KMS-11 (cell line): Measurements from ENCODE around the gene SF3B1.
"Not testable (repeated sequence)": the region's sequence is repeated elsewhere in the genome, so short reads cannot be mapped to it uniquely, and the experiment has no call there.

Experiments
- H2AFZ ChIP-seq: fragments of 200-600 bp; sonication (generic); 2 replicates; pipeline ENCODE4 v1.6.1; 2016; ENCODE audit warnings: antibody characterized with exemption, mixed run types, low read depth
- H3K27ac ChIP-seq: fragments of 200-600 bp; sonication (generic); 2 replicates; pipeline ENCODE4 v1.6.1; 2016; ENCODE audit warnings: mild to moderate bottlenecking, mixed run types
- H3K27me3 ChIP-seq: fragments of 200-600 bp; sonication (generic); 2 replicates; pipeline ENCODE4 v1.6.1; 2017; ENCODE audit warnings: mild to moderate bottlenecking, low read depth, mixed run types, moderate library complexity; ENCODE audit not compliant: insufficient read depth
- H3K36me3 ChIP-seq: fragments of 200-600 bp; sonication (generic); 2 replicates; pipeline ENCODE4 v1.6.1; 2017; ENCODE audit warnings: mild to moderate bottlenecking, mixed run types; ENCODE audit not compliant: insufficient read depth
- H3K4me1 ChIP-seq: fragments of 200-600 bp; sonication (generic); 2 replicates; pipeline ENCODE4 v1.6.1; 2016; ENCODE audit warnings: mild to moderate bottlenecking, low read depth, mixed run types; ENCODE audit not compliant: poor library complexity, severe bottlenecking
- H3K4me2 ChIP-seq: fragments of 200-600 bp; sonication (generic); 2 replicates; pipeline ENCODE4 v1.7.0; 2016; ENCODE audit warnings: mild to moderate bottlenecking, mixed run types
- H3K4me3 ChIP-seq: fragments of 200-600 bp; sonication (generic); IDR thresholded peaks from 2 replicates; pipeline ENCODE4 v1.6.1; 2017; ENCODE audit warnings: low read depth, low read length, mixed read lengths; ENCODE audit not compliant: insufficient read depth
- H3K79me2 ChIP-seq: fragments of 200-600 bp; sonication (generic); 2 replicates; pipeline ENCODE4 v1.6.1; 2016; ENCODE audit warnings: low read depth, mixed run types; ENCODE audit not compliant: insufficient read depth
- H3K9ac ChIP-seq: fragments of 200-600 bp; sonication (generic); 2 replicates; pipeline ENCODE4 v1.6.1; 2016; ENCODE audit warnings: mild to moderate bottlenecking, mixed run types
- H4K20me1 ChIP-seq: fragments of 200-600 bp; sonication (generic); 2 replicates; pipeline ENCODE4 v1.6.1; 2016; ENCODE audit warnings: mild to moderate bottlenecking, mixed run types; ENCODE audit not compliant: insufficient read depth
- CTCF ChIP-seq: fragments of 200-600 bp; sonication (generic); conservative IDR thresholded peaks from 2 replicates; pipeline ENCODE4 v1.6.1; 2017; ENCODE audit warnings: low read depth, mild to moderate bottlenecking, antibody characterized with exemption, low read length, moderate library complexity, mixed read lengths

SF3B1 gene

GRCh38 chr2:197345846-197346370, 88.9 kb downstream of the SF3B1 start:
- Histone ChIP-seq H3K27ac (no peak overlapping the region), H3K9ac (no peak overlapping the region), H3K4me2 (no peak overlapping the region), H3K27me3 (no peaks in the 10 kb centered on the region), H3K79me2 (no peaks in the 10 kb centered on the region), H4K20me1 (no peaks in the 10 kb centered on the region), H3K36me3 (no peaks in the 10 kb centered on the region), H3K4me3 (no peak overlapping the region), H2AFZ (no peak overlapping the region), H3K4me1 (no peaks in the 10 kb centered on the region)
- TF ChIP-seq CTCF = no peak

GRCh38 chr2:197343968-197344367, 90.9 kb downstream of the SF3B1 start:
- H3K9ac ChIP-seq, H3K36me3 ChIP-seq, H3K27ac ChIP-seq: not testable (repeated sequence)

GRCh38 chr2:197340591-197340990, 94.2 kb downstream of the SF3B1 start:
- no peak overlapping the region for H3K27ac ChIP-seq
- no peak overlapping the region for H2AFZ ChIP-seq
- H3K79me2 ChIP-seq = no peaks in the 10 kb centered on the region
- no peak overlapping the region for H3K9ac ChIP-seq
- H3K4me2 ChIP-seq = no peak overlapping the region
- H3K4me3 ChIP-seq = no peak overlapping the region
- TF ChIP-seq CTCF = no peak
- no peaks in the 10 kb centered on the region for H3K27me3 ChIP-seq
- H3K4me1 ChIP-seq = no peaks in the 10 kb centered on the region
- H4K20me1 ChIP-seq = no peaks in the 10 kb centered on the region
- H3K36me3 ChIP-seq = no peaks in the 10 kb centered on the region

More at GRCh38 chr2:197343968-197344367, 90.9 kb downstream of the SF3B1 start:
- H4K20me1 ChIP-seq, H3K79me2 ChIP-seq, H3K4me1 ChIP-seq, H2AFZ ChIP-seq, H3K27me3 ChIP-seq, H3K4me2 ChIP-seq, H3K4me3 ChIP-seq: not testable (repeated sequence)
